HCT116 (cell line): Measurements from ENCODE around the gene PRKACG. TPM values are rescaled to one million over a fixed set of nuclear protein-coding genes. Genes with fewer than 3 reads are reported as not detected.

Source experiments
- ATAC-seq: fragments of 200-7000 bp; cut with Tn5 transposase; 2 replicates; pipeline ENCODE4 v1.9.1; 2020; ENCODE audit warnings: mild to moderate bottlenecking, moderate library complexity
- BruUV-seq: library from RNA; stranded (reverse); fragments of 400-500 nt; replicated peaks from 2 replicates; lab custom pipeline; 2021; lab: Mats Ljungman, UMichigan
- CTCF ChIA-PET: fragments of 300-600 bp; sonication (Branson Sonifier 250); formaldehyde crosslinking; loops from one replicate; lab custom pipeline; 2021; ENCODE audit warnings: antibody characterized with exemption; lab: Charles Lee
- POLR2A ChIA-PET: fragments of 300-600, 350-600 bp; sonication (Branson Sonifier 250); formaldehyde crosslinking; loops from one replicate; lab custom pipeline; 2021; ENCODE audit warnings: antibody characterized with exemption; lab: Charles Lee
- RAD21 ChIA-PET, 2 experiments: fragments of 300-600 bp; sonication (Branson Sonifier 250); formaldehyde crosslinking; loops; one replicate each; lab custom pipeline; 2023; ENCODE audit warnings: low total read pairs in 2 of 2; ENCODE audit not compliant: uncharacterized antibody in 2 of 2, unreplicated experiment in 2 of 2, low non-redundant PET in 1 of 2; lab: Charles Lee
- DNase-seq: peaks from one replicate; pipeline ENCODE4 v3.0.0-alpha.2; 2010; ENCODE audit warnings: low read depth, low spot score
- H2AFZ ChIP-seq: fragments of 200-600 bp; shearing (Covaris generic), sonication (generic); 2 replicates; pipeline ENCODE4 v1.6.1; 2017; ENCODE audit warnings: low read depth, mixed run types, mixed read lengths, antibody characterized with exemption, low read length; ENCODE audit not compliant: poor library complexity, severe bottlenecking
- H3K27ac ChIP-seq: 2 replicates; pipeline ENCODE4 v1.5.1; 2012; ENCODE audit warnings: low read depth, low read length
- H3K27me3 ChIP-seq: fragments of 200-600 bp; sonication (generic); 2 replicates; pipeline ENCODE4 v1.6.1; 2016; ENCODE audit warnings: mixed run types, low read length, mixed read lengths; ENCODE audit not compliant: insufficient read depth
- H3K36me3 ChIP-seq, 2 experiments: fragments of 200-500 bp in 1 of 2; fragments of 200-600 bp in 1 of 2; sonication (Bioruptor generic) in 1 of 2; sonication (generic) in 1 of 2; 2 replicates each; pipeline versions ENCODE4 v1.5.1 to v1.6.1; 2014 to 2016; ENCODE audit warnings: low read length in 2 of 2, inconsistent platforms in 1 of 2, mixed read lengths in 1 of 2, mixed run types in 1 of 2; ENCODE audit not compliant: insufficient read depth in 2 of 2, control insufficient read depth in 1 of 2
- H3K4me1 ChIP-seq, 2 experiments: fragments of 200-600 bp in 1 of 2; sonication (generic) in 1 of 2; 2 replicates each; pipeline versions ENCODE4 v1.5.1 to v1.6.1; 2012 to 2017; ENCODE audit warnings: low read length in 2 of 2, inconsistent platforms in 1 of 2, mild to moderate bottlenecking in 1 of 2, mixed read lengths in 1 of 2, mixed run types in 1 of 2, moderate library complexity in 1 of 2; ENCODE audit not compliant: insufficient read depth in 2 of 2, control insufficient read depth in 1 of 2
- H3K4me2 ChIP-seq: fragments of 200-600 bp; sonication (generic); 2 replicates; pipeline ENCODE4 v1.6.1; 2017; ENCODE audit warnings: mixed run types, low read length, mixed read lengths
- H3K4me3 ChIP-seq, 2 experiments: fragments of 200-600 bp in 1 of 2; sonication (generic) in 1 of 2; replicated peaks in 1 of 2; 2 replicates each; pipeline ENCODE4 v1.5.1; 2011 to 2016; ENCODE audit warnings: low read length in 2 of 2, control low read depth in 1 of 2, low read depth in 1 of 2, mild to moderate bottlenecking in 1 of 2, mixed read lengths in 1 of 2, mixed run types in 1 of 2
- H3K79me2 ChIP-seq: fragments of 200-600 bp; sonication (generic); 2 replicates; pipeline ENCODE4 v1.6.1; 2017; ENCODE audit warnings: mild to moderate bottlenecking, mixed run types, low read length, moderate library complexity, mixed read lengths; ENCODE audit not compliant: insufficient read depth
- H3K9ac ChIP-seq: fragments of 200-600 bp; sonication (generic); 2 replicates; pipeline ENCODE4 v1.6.1; 2016; ENCODE audit warnings: low read length, mixed read lengths
- H3K9me2 ChIP-seq: fragments of 200-600 bp; sonication (generic), shearing (Covaris generic); 2 replicates; pipeline ENCODE4 v1.6.1; 2017; ENCODE audit warnings: mixed run types, mild to moderate bottlenecking, moderate library complexity; ENCODE audit not compliant: insufficient read depth
- H3K9me3 ChIP-seq, 2 experiments: fragments of 200-500 bp in 1 of 2; fragments of 200-600 bp in 1 of 2; sonication (Bioruptor generic) in 1 of 2; sonication (generic) in 1 of 2; 2 replicates each; pipeline ENCODE4 v1.6.1; 2014 to 2017; ENCODE audit warnings: low read length in 2 of 2, mixed read lengths in 2 of 2, inconsistent platforms in 1 of 2, low read depth in 1 of 2, mild to moderate bottlenecking in 1 of 2, mixed run types in 1 of 2, moderate library complexity in 1 of 2; ENCODE audit not compliant: control insufficient read depth in 1 of 2, insufficient read depth in 1 of 2
- H4K20me1 ChIP-seq: fragments of 200-600 bp; sonication (generic), shearing (Covaris generic); 2 replicates; pipeline ENCODE4 v1.6.1; 2017; ENCODE audit warnings: mixed run types, mild to moderate bottlenecking, moderate library complexity; ENCODE audit not compliant: insufficient read depth
- ATF3 ChIP-seq: IDR thresholded peaks from 2 replicates; pipeline ENCODE4 v1.6.1; 2012
- CBX3 ChIP-seq: IDR thresholded peaks from 2 replicates; pipeline ENCODE4 v1.6.1; 2012; ENCODE audit warnings: low read depth
- CEBPB ChIP-seq: IDR thresholded peaks from 2 replicates; pipeline ENCODE4 v1.6.1; 2012; ENCODE audit warnings: low read depth
- EGR1 ChIP-seq: IDR thresholded peaks from 2 replicates; pipeline ENCODE4 v1.6.1; 2012; ENCODE audit warnings: low read depth
- ELF1 ChIP-seq: IDR thresholded peaks from 2 replicates; pipeline ENCODE4 v1.6.1; 2012; ENCODE audit warnings: low read depth, borderline replicate concordance
- EZH2 ChIP-seq: fragments of 200-600 bp; sonication (generic); IDR thresholded peaks from 2 replicates; pipeline ENCODE4 v1.6.1; 2017; ENCODE audit warnings: antibody characterized with exemption, mixed run types
- EZH2phosphoT487 ChIP-seq: fragments of 200-600 bp; IDR thresholded peaks from 2 replicates; pipeline ENCODE4 v1.6.1; 2018; ENCODE audit warnings: antibody characterized with exemption, borderline replicate concordance
- FOSL1 ChIP-seq: IDR thresholded peaks from 2 replicates; pipeline ENCODE4 v1.6.1; 2012; ENCODE audit warnings: low read depth
- POLR2A ChIP-seq: IDR thresholded peaks from 2 replicates; pipeline ENCODE4 v1.7.0; 2011; ENCODE audit warnings: borderline replicate concordance; ENCODE audit not compliant: insufficient read depth, insufficient read length; ENCODE audit errors: extremely low read depth
- RAD21 ChIP-seq: IDR thresholded peaks from 2 replicates; pipeline ENCODE4 v1.6.1; 2012; ENCODE audit warnings: low read depth, mild to moderate bottlenecking
- SIN3A ChIP-seq: IDR thresholded peaks from 2 replicates; pipeline ENCODE4 v1.6.1; 2012; ENCODE audit warnings: low read depth
- SP1 ChIP-seq: IDR thresholded peaks from 2 replicates; pipeline ENCODE4 v1.6.1; 2012; ENCODE audit warnings: low read depth
- SRF ChIP-seq: IDR thresholded peaks from 2 replicates; pipeline ENCODE4 v1.6.1; 2012; ENCODE audit warnings: low read depth
- YY1 ChIP-seq: IDR thresholded peaks from 2 replicates; pipeline ENCODE4 v1.6.1; 2011; ENCODE audit warnings: low read length, low read depth, moderate library complexity, mild to moderate bottlenecking; ENCODE audit not compliant: insufficient replicate concordance; ENCODE audit errors: extremely low read depth
- ZFX ChIP-seq: fragments of 450-650 bp; IDR thresholded peaks from 2 replicates; pipeline ENCODE4 v1.6.1; 2017
- intact Hi-C: fragments of 100-400 bp; cut with micrococcal nuclease; formaldehyde crosslinking; loops from 2 replicates; pipeline ENCODE4 v1.10.0; 2022
- total RNA-seq: library from RNA; stranded (reverse); gene quantifications from one replicate; pipeline ENCODE4 v1.2.1, GENCODE V29; 2021; ENCODE audit not compliant: unreplicated experiment
- TF ChIP-seq, protein P1 (sequence below), 3 experiments: fragments of 200-600 bp in 1 of 3; sonication (generic) in 1 of 3; IDR thresholded peaks in 2 of 3; conservative IDR thresholded peaks in 1 of 3; 2 replicates each; pipeline ENCODE4 v1.5.1; 2012 to 2017; ENCODE audit warnings: low read depth in 2 of 3, low read length in 2 of 3, antibody characterized with exemption in 1 of 3, borderline replicate concordance in 1 of 3, control low read depth in 1 of 3, mild to moderate bottlenecking in 1 of 3, mixed read lengths in 1 of 3, mixed run types in 1 of 3, moderate library complexity in 1 of 3; ENCODE audit not compliant: insufficient read depth in 1 of 3
- TF ChIP-seq, protein P2 (sequence below): IDR thresholded peaks from 2 replicates; pipeline ENCODE4 v1.6.1; 2012; ENCODE audit warnings: low read depth

The PRKACG gene
- total RNA-seq, 1 experiment from 2014 or later = not detected

DNA sequence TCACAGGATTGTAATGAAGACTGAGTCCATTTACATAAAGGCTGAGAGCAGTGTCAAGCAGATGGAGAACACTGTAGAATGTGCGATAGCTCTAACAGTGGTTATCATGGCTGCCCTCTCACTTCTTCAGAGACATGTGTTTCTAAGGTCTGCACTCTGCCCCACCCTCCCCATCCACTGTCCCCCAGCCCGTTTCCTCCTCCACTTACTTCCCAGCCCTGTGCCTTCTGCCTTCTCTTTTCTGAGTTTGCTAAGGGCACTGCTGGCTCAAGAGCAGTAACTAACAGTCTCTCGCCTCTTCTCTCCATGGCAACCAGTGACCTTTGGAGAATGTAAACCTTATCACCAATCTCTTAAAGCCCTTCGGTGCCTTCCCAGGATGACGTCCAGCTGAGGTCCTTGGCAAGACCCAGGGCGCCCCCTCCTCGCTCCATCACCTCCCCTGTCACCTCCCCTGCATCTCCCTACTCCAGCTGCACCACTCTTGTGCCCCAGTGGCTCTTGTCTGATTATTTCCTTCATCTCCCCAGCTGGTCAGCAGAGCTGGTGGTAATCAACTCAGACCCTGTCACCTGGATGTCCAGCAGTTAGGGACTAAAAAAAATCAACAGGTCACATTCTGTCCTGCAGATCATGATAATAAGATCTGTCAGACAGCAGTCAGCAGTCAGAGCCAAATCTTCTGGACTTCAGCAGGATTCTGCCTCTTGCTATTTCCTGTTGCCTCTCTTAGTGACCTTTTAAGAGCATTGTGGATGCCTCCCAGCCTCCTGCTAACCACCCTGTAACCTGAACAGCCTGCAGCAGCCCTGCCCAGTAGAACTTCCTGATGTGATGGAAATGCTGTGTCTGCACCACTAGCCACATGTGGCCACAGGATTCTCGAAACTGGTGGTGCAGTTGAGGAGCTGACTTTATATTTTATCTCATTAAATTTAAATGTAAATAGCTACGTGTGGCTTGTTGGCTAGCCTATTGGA, 30.6 kb upstream of the PRKACG start:
- H2AFZ ChIP-seq = no peak overlapping the region
- no peak overlapping the region for H3K4me2 ChIP-seq
- intact Hi-C loops = no loop called here
- H3K9me2 ChIP-seq = no peaks in the 10 kb centered on the region
- POLR2A ChIA-PET = no interaction called here
- BruUV-seq = no TSS peak
- H3K36me3 ChIP-seq = peaks cover 0 to 7% of the 10 kb centered on the region in 2 experiments; a peak in 2 of 4 replicates
- no peaks in the 10 kb centered on the region; a peak in 1 of 4 replicates for H3K4me1 ChIP-seq
- H3K9me3 ChIP-seq = no peaks in the 10 kb centered on the region
- no peak overlapping the region for H3K9ac ChIP-seq
- RAD21 ChIA-PET = no interaction called here
- no peak for ATAC-seq
- CTCF ChIA-PET = interaction anchor here (0.6 to 0.7 kb wide), 2 partner anchors 9 to 461 kb away, joined by 3 to 4 read pairs; no protein-coding TSS in a partner anchor
- peaks cover 54% of the 10 kb centered on the region for H3K79me2 ChIP-seq
- no peak overlapping the region for H3K4me3 ChIP-seq
- H3K27ac ChIP-seq = no peak overlapping the region
- no peak for DNase-seq
- no peaks in the 10 kb centered on the region for H4K20me1 ChIP-seq
- H3K27me3 ChIP-seq = no peaks in the 10 kb centered on the region
- TF ChIP-seq EGR1 = no peak
- no peak for TF ChIP-seq ELF1
- TF ChIP-seq EZH2 = no peak
- no peak for TF ChIP-seq FOSL1
- no peak for TF ChIP-seq RAD21
- no peak for TF ChIP-seq SRF
- no peak for TF ChIP-seq YY1
- no peak for TF ChIP-seq POLR2A
- no peak for TF ChIP-seq CBX3
- no peak for TF ChIP-seq EZH2phosphoT487
- TF ChIP-seq ATF3 = no peak
- no peak for TF ChIP-seq SP1
- no peak for TF ChIP-seq CEBPB
- no peak for TF ChIP-seq SIN3A
- no peak for TF ChIP-seq ZFX
- TF ChIP-seq, protein P1, sequence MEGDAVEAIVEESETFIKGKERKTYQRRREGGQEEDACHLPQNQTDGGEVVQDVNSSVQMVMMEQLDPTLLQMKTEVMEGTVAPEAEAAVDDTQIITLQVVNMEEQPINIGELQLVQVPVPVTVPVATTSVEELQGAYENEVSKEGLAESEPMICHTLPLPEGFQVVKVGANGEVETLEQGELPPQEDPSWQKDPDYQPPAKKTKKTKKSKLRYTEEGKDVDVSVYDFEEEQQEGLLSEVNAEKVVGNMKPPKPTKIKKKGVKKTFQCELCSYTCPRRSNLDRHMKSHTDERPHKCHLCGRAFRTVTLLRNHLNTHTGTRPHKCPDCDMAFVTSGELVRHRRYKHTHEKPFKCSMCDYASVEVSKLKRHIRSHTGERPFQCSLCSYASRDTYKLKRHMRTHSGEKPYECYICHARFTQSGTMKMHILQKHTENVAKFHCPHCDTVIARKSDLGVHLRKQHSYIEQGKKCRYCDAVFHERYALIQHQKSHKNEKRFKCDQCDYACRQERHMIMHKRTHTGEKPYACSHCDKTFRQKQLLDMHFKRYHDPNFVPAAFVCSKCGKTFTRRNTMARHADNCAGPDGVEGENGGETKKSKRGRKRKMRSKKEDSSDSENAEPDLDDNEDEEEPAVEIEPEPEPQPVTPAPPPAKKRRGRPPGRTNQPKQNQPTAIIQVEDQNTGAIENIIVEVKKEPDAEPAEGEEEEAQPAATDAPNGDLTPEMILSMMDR (IDR thresholded peaks at IDR 0.05 in 2 of 3, conservative IDR thresholded peaks at IDR 0.05 in 1 of 3; ENCODE audit: borderline replicate concordance in 1 of 3, insufficient read depth in 1 of 3, low read depth in 2 of 3, low read length in 2 of 3) = no peak
- TF ChIP-seq, protein P2, sequence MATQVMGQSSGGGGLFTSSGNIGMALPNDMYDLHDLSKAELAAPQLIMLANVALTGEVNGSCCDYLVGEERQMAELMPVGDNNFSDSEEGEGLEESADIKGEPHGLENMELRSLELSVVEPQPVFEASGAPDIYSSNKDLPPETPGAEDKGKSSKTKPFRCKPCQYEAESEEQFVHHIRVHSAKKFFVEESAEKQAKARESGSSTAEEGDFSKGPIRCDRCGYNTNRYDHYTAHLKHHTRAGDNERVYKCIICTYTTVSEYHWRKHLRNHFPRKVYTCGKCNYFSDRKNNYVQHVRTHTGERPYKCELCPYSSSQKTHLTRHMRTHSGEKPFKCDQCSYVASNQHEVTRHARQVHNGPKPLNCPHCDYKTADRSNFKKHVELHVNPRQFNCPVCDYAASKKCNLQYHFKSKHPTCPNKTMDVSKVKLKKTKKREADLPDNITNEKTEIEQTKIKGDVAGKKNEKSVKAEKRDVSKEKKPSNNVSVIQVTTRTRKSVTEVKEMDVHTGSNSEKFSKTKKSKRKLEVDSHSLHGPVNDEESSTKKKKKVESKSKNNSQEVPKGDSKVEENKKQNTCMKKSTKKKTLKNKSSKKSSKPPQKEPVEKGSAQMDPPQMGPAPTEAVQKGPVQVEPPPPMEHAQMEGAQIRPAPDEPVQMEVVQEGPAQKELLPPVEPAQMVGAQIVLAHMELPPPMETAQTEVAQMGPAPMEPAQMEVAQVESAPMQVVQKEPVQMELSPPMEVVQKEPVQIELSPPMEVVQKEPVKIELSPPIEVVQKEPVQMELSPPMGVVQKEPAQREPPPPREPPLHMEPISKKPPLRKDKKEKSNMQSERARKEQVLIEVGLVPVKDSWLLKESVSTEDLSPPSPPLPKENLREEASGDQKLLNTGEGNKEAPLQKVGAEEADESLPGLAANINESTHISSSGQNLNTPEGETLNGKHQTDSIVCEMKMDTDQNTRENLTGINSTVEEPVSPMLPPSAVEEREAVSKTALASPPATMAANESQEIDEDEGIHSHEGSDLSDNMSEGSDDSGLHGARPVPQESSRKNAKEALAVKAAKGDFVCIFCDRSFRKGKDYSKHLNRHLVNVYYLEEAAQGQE = no peak
